Skeletal muscle tissue (tissue), 4 donors: ENCODE data around the gene PHLDA3. TPM values are rescaled to one million over a fixed set of nuclear protein-coding genes. Genes with fewer than 3 reads are reported as not detected.

Experiments
- H3K27ac ChIP-seq: one replicate; pipeline ENCODE4 v1.7.0; 2013; ENCODE audit warnings: mild to moderate bottlenecking, low read depth, low read length, inconsistent platforms
- H3K27me3 ChIP-seq, 3 donors: one replicate each; pipeline ENCODE4 v1.7.0; 2013; ENCODE audit warnings: low read length in 3 of 3; ENCODE audit not compliant: control insufficient read depth in 3 of 3, insufficient read depth in 3 of 3
- H3K36me3 ChIP-seq, 3 donors: one replicate each; pipeline ENCODE4 v1.7.0; 2013; ENCODE audit warnings: low read length in 3 of 3; ENCODE audit not compliant: control insufficient read depth in 3 of 3, insufficient read depth in 3 of 3
- H3K4me1 ChIP-seq, 3 donors: one replicate each; pipeline ENCODE4 v1.7.0; 2013; ENCODE audit warnings: low read length in 3 of 3, mild to moderate bottlenecking in 3 of 3; ENCODE audit not compliant: control insufficient read depth in 3 of 3, insufficient read depth in 3 of 3
- H3K4me3 ChIP-seq, 3 donors: one replicate each; pipeline ENCODE4 v1.7.0; 2013; ENCODE audit warnings: low read length in 3 of 3
- H3K9ac ChIP-seq, 3 donors: one replicate each; pipeline ENCODE4 v1.7.0; 2013; ENCODE audit warnings: low read length in 3 of 3, mild to moderate bottlenecking in 3 of 3, moderate library complexity in 2 of 3, low read depth in 1 of 3
- H3K9me3 ChIP-seq, 3 donors: one replicate each; pipeline ENCODE4 v1.7.0; 2013; ENCODE audit warnings: low read length in 3 of 3; ENCODE audit not compliant: control insufficient read depth in 3 of 3
- total RNA-seq: library from RNA; depleted of rRNA; stranded (reverse); fragments of >200 nt; gene quantifications from one replicate; pipeline ENCODE4 v1.2.3, GENCODE V29; 2014
- donor health status: Osteomylitis.

PHLDA3 gene
- total RNA-seq, 1 donor from 2014 or later = 8.9 TPM

- Histone ChIP-seq H3K36me3 (peaks cover 0 to 27% (median 16%) of the 10 kb centered on the region in 3 donors), H3K27ac (peak overlapping the region; percentile 5), H3K4me1 (peaks cover 37 to 46% (median 42%) of the 10 kb centered on the region in 3 donors)
Observed at GRCh38 chr1:201488830-201489589, 20.0 kb upstream of the PHLDA3 start.

GRCh38 chr1:201487742-201488141, 18.8 kb upstream of the PHLDA3 start:
- Histone ChIP-seq H3K27me3 (no peaks in the 10 kb centered on the region), H3K36me3 (peaks cover 0 to 27% (median 14%) of the 10 kb centered on the region in 3 donors), H3K9me3 (no peaks in the 10 kb centered on the region), H3K4me3 (no peak overlapping the region), H3K4me1 (peaks cover 33 to 36% (median 36%) of the 10 kb centered on the region in 3 donors), H3K9ac (no peak overlapping the region), H3K27ac (no peak overlapping the region)

More at GRCh38 chr1:201488830-201489589, 20.0 kb upstream of the PHLDA3 start:
- Histone ChIP-seq H3K9ac (no peak overlapping the region), H3K27me3 (no peaks in the 10 kb centered on the region), H3K4me3 (peak overlapping the region in 1 of 3 donors; percentile 22), H3K9me3 (no peaks in the 10 kb centered on the region)

GRCh38 chr1:201486187-201486586, 17.2 kb upstream of the PHLDA3 start:
- no peak overlapping the region for H3K4me3 ChIP-seq
- no peak overlapping the region for H3K27ac ChIP-seq
- no peak overlapping the region for H3K9ac ChIP-seq
- no peaks in the 10 kb centered on the region for H3K9me3 ChIP-seq
- no peaks in the 10 kb centered on the region for H3K27me3 ChIP-seq
- peaks cover 34 to 37% (median 35%) of the 10 kb centered on the region in 3 donors for H3K4me1 ChIP-seq
- peaks cover 0 to 26% (median 13%) of the 10 kb centered on the region in 3 donors for H3K36me3 ChIP-seq

- Histone ChIP-seq H3K9me3 (no peaks in the 10 kb centered on the region), H3K4me3 (no peak overlapping the region), H3K4me1 (peaks cover 33 to 35% (median 35%) of the 10 kb centered on the region in 3 donors), H3K27me3 (no peaks in the 10 kb centered on the region), H3K36me3 (peaks cover 0 to 24% (median 13%) of the 10 kb centered on the region in 3 donors), H3K9ac (no peak overlapping the region), H3K27ac (no peak overlapping the region)
Observed at GRCh38 chr1:201485184-201485774, 16.3 kb upstream of the PHLDA3 start.

GRCh38 chr1:201483373-201483949, 14.5 kb upstream of the PHLDA3 start:
- Histone ChIP-seq H3K9me3 (no peaks in the 10 kb centered on the region), H3K9ac (peak overlapping the region in 1 of 3 donors; percentile 16), H3K4me3 (no peak overlapping the region), H3K36me3 (peaks cover 0 to 19% (median 13%) of the 10 kb centered on the region in 3 donors), H3K27me3 (no peaks in the 10 kb centered on the region), H3K4me1 (peaks cover 24 to 30% (median 27%) of the 10 kb centered on the region in 3 donors), H3K27ac (no peak overlapping the region)

GRCh38 chr1:201482755-201483154, 13.8 kb upstream of the PHLDA3 start:
- no peaks in the 10 kb centered on the region for H3K9me3 ChIP-seq
- peaks cover 20 to 29% (median 27%) of the 10 kb centered on the region in 3 donors for H3K4me1 ChIP-seq
- H3K27me3 ChIP-seq = no peaks in the 10 kb centered on the region
- H3K4me3 ChIP-seq = no peak overlapping the region
- no peak overlapping the region for H3K27ac ChIP-seq
- no peak overlapping the region for H3K9ac ChIP-seq
- H3K36me3 ChIP-seq = peaks cover 0 to 19% (median 11%) of the 10 kb centered on the region in 3 donors

- no peaks in the 10 kb centered on the region for H3K9me3 ChIP-seq
- H3K27ac ChIP-seq = peak overlapping the region; percentile 80
- no peaks in the 10 kb centered on the region for H3K27me3 ChIP-seq
- peak overlapping the region in 2 of 3 donors; percentile 51 to 54 for H3K4me3 ChIP-seq
- peak overlapping the region in 1 of 3 donors; percentile 68 for H3K9ac ChIP-seq
- peaks cover 20 to 29% (median 27%) of the 10 kb centered on the region in 3 donors for H3K4me1 ChIP-seq
- peaks cover 0 to 14% (median 10%) of the 10 kb centered on the region in 3 donors for H3K36me3 ChIP-seq
Observed at GRCh38 chr1:201481761-201482493, 12.9 kb upstream of the PHLDA3 start.

GRCh38 chr1:201481004-201481380, 12.0 kb upstream of the PHLDA3 start:
- Histone ChIP-seq H3K27me3 (no peaks in the 10 kb centered on the region), H3K4me3 (peak overlapping the region; percentile 28 to 63 (median 51)), H3K9me3 (no peaks in the 10 kb centered on the region), H3K36me3 (peaks cover 0 to 10% (median 6%) of the 10 kb centered on the region in 3 donors), H3K27ac (peak overlapping the region; percentile 80), H3K4me1 (peaks cover 20 to 29% (median 27%) of the 10 kb centered on the region in 3 donors), H3K9ac (peak overlapping the region; percentile 61 to 73 (median 71))

GRCh38 chr1:201480231-201481003, 11.4 kb upstream of the PHLDA3 start:
- peak overlapping the region; percentile 61 to 73 (median 71) for H3K9ac ChIP-seq
- H3K4me1 ChIP-seq = peaks cover 20 to 30% (median 23%) of the 10 kb centered on the region in 3 donors
- peak overlapping the region; percentile 32 to 63 (median 51) for H3K4me3 ChIP-seq
- peak overlapping the region; percentile 80 for H3K27ac ChIP-seq
- no peaks in the 10 kb centered on the region for H3K9me3 ChIP-seq
- H3K36me3 ChIP-seq = peaks cover 0 to 6% (median 4%) of the 10 kb centered on the region in 3 donors
- no peaks in the 10 kb centered on the region for H3K27me3 ChIP-seq
